Heart left ventricle (tissue), 13 donors: ENCODE data around the gene PALD1.
A peak's percentile ranks its signal among the peaks of the same experiment; 100 is the strongest.

Source experiments
- POLR2A ChIP-seq, 2 donors: fragments of 450-650 bp; IDR thresholded peaks; one replicate each; pipeline ENCODE4 v1.6.1; 2017; ENCODE audit warnings: antibody characterized with exemption in 2 of 2, mild to moderate bottlenecking in 2 of 2, moderate library complexity in 2 of 2
- TF ChIP-seq, protein P1 (sequence below), 12 donors: fragments of 200-600 bp; sonication (generic) in 4 of 12; IDR thresholded peaks; one replicate each; pipeline versions ENCODE4 v1.5.0 to v1.8.0; 2018 to 2022; ENCODE audit warnings: antibody characterized with exemption in 12 of 12, mild to moderate bottlenecking in 5 of 12
- donor health status: ischemic (EF 13 %, LVEDD 7.1; RV severe dilation, severe dysfunction).
- donor health status: DM: no; HTN: yes; CAD: no.
- donor health status: DM: no; HTN: no; CAD: no.
- donor health status: ischemic (EF 25% LVEDD 6.9; RV normal size, moderate dysfunction).
- donor health status: ischemic (EF 25% LVEDD 5.7; RV mildly dilated, moderate dysfunction).
- donor health status: ischemic (EF 35%, LVEDD 5.7; RV mildly dilated, moderate dysfunction).
- donor health status: nonischemic (EF 11% LVEDD 7.7; RV severe dilation, severe dysfunction).
- donor health status: DM: yes; HTN: yes; CAD: no.
- donor health status: PGD.
- donor health status: ischemic (EF 29% LVEDD 5.4; RV normal size, mild dysfunction).
- donor health status: nonischemic (EF 23%, LVEDD 6.1; RV moderate dilation, normal function).

GRCh38 chr10:70542565-70542938 lies 64.0 kb downstream of the PALD1 start:
- TF ChIP-seq, protein P1, sequence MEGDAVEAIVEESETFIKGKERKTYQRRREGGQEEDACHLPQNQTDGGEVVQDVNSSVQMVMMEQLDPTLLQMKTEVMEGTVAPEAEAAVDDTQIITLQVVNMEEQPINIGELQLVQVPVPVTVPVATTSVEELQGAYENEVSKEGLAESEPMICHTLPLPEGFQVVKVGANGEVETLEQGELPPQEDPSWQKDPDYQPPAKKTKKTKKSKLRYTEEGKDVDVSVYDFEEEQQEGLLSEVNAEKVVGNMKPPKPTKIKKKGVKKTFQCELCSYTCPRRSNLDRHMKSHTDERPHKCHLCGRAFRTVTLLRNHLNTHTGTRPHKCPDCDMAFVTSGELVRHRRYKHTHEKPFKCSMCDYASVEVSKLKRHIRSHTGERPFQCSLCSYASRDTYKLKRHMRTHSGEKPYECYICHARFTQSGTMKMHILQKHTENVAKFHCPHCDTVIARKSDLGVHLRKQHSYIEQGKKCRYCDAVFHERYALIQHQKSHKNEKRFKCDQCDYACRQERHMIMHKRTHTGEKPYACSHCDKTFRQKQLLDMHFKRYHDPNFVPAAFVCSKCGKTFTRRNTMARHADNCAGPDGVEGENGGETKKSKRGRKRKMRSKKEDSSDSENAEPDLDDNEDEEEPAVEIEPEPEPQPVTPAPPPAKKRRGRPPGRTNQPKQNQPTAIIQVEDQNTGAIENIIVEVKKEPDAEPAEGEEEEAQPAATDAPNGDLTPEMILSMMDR (IDR thresholded peaks at IDR 0.05), result peak in 5 of 12 donors; percentile 13 to 34 (median 20)
- TF ChIP-seq POLR2A (IDR thresholded peaks at IDR 0.05), result no peak
